GM19239 (cell line): ENCODE results near the gene WDPCP.
A peak's percentile ranks its signal among the peaks of the same experiment; 100 is the strongest.
"Not testable (repeated sequence)": the region's sequence is repeated elsewhere in the genome, so short reads cannot be mapped to it uniquely, and the experiment has no call there.

Experiments used
- DNase-seq: peaks from one replicate; pipeline ENCODE4 v3.0.0; 2011; ENCODE audit warnings: low spot score; ENCODE audit not compliant: insufficient read length
- FAIRE-seq: peaks from 2 replicates; lab custom pipeline; 2011; peaks lifted over from hg19 to GRCh38; lab: Jason Lieb, UNC

WDPCP gene

GRCh38 chr2:63163161-63163820 is 425.0 kb downstream of the WDPCP start:
- DNase-seq = no peak
- FAIRE-seq = no peak

DNA sequence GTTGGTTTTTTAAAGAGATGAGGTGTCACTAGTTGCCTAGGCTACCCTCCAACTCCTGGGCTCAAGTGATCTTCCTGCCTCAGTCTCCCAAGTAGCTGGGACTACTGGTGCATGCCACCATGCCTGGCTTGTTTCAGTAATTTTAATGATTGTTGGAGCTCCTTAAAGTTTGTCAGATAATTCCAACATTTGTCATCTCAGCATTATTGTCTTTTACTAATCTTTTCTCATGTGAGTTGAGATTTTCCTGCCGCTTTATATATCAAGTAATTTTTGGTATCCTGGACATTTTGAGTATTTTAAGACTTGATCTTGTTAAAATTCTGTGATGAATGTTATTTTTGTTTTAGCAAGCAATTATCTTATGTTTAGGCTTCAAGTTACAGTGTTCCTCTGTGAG is 429.0 kb downstream of the WDPCP start:
- no peak for DNase-seq
- no peak for FAIRE-seq

GRCh38 chr2:63136683-63137082 is 451.6 kb downstream of the WDPCP start:
- DNase-seq, FAIRE-seq: not testable (repeated sequence)

DNA sequence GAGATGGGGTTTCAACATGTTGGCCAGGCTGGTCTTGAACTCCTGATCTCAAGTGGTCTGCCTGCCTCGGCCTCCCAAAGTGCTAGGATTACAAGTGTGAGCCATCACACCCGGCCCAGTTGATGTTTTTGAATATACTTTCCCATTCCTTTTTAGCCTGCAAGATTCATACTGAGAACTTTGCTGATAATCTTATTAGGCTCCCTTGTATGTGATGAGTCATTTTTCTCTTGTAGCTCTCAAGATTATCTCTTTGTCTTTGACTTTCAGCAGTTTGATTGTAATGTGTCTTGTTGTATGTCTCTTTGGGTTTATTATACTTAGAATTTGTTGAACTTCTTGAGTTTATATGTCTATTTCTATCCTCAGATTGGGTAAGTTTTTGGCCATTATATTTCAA is 456.3 kb downstream of the WDPCP start:
- DNase-seq = no peak
- FAIRE-seq = no peak

- DNase-seq = no peak
- FAIRE-seq = no peak
Observed at GRCh38 chr2:63131196-63131595, 457.1 kb downstream of the WDPCP start.

DNA sequence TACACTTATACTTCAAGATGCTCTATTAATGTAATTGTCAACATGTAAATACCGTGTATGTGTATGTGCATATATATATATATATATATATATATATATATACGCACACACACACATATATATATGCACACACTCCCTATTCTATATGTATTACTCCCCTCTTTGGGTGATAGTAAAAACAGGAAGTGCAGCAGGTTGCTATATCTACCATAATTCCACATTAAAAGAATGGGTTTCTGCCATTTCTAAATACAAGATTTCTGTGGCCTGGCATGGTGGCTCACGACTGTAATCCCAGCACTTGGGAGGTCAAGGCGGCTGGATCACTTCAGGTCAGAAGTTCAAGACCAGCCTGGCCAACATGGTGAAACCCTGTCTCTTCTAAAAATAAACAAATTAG is 460.7 kb downstream of the WDPCP start:
- FAIRE-seq (no peak), DNase-seq (no peak)

- peak; percentile 42 for FAIRE-seq
- DNase-seq = peak; percentile 2
Observed at GRCh38 chr2:63124850-63125249, 463.4 kb downstream of the WDPCP start.

DNA sequence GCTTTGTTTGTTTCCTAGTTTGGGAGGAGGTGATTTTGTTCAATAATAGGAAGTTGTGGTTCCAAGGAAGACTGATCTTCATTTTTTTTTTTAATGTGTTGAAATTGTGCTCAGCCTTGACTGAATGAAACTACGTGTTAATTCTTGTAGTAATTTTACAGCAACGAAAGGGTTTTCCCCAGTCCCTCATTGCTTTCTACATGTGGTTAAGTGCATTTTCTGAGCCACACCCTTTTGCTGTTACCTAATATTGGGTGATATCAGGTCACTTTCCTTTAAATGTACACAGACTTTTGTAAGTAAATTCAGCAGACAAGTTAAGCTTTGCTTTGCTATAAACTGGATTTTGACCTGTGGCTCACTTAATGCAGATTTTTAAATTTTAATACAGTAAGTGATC is 464.1 kb downstream of the WDPCP start:
- FAIRE-seq (peak; percentile 66), DNase-seq (no peak)

- FAIRE-seq (no peak), DNase-seq (no peak)
Observed at GRCh38 chr2:63122921-63123320, 465.4 kb downstream of the WDPCP start.

- FAIRE-seq = no peak
Observed at GRCh38 chr2:63121055-63121834, 467.0 kb downstream of the WDPCP start.

GRCh38 chr2:63118821-63119220 is 469.5 kb downstream of the WDPCP start:
- FAIRE-seq = no peak

More at GRCh38 chr2:63121055-63121834, 467.0 kb downstream of the WDPCP start:
- DNase-seq = no peak

DNA sequence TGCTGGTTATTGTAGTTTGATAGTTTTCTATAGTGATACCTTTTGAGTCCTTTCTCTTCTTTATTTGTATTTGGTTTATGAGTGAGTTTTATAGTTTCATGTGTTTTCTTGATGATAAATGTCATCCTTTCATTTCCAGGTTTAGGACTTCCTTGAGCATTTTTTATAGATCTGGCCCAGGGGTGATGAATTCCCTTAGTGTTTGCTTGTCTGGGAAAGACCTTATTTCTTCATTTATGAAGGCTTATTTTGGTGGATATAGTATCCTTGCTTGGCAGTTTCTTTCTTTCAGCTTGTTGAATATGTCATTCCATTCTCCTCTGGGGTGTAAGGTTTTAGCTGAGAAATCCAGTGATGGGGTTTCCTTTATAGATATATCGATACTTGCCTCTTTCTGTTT is 483.8 kb downstream of the WDPCP start:
- DNase-seq (no peak), FAIRE-seq (no peak)

More at GRCh38 chr2:63118821-63119220, 469.5 kb downstream of the WDPCP start:
- DNase-seq = no peak

GRCh38 chr2:63101954-63102353 is 486.3 kb downstream of the WDPCP start:
- FAIRE-seq (no peak), DNase-seq (no peak)

- no peak for DNase-seq
- no peak for FAIRE-seq
Observed at GRCh38 chr2:63099032-63099431, 489.2 kb downstream of the WDPCP start.

DNA sequence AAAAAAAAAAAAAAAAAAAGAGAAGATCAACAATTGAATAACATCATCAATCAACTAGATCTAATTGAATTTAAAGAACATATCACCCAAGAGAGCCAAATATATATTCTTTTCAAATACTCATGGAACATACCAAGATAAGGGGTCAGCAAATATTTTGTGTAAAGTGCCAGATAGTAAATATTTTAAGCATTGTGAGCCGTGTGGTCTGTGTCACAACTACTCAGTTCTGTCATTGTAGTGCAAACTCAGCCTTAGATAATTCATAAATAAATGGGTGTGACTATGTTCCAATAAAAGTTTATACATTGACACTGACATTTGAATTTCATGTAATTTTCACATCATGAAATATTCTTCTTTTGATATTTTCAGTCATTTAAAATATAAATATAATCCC is 491.8 kb downstream of the WDPCP start:
- DNase-seq (no peak), FAIRE-seq (no peak)

DNA sequence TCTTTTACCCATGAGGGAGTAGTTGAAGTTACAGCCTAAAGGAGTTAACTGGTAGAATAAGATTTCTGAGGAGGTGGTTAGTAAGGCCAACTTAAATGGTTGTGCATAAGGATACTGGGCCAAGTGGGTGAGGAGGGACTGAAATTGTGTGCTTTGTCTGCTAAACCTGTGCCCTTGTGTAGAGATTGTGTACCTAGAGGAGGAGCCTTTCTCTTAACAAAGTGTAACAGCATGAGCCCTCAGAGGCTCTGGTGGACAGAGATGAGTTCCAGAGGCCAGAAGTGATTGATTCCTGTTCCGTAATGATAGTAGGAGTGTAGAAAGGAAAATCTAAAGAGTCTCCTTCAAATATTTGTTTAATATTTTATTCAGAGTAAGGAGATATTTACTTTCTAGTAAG is 494.8 kb downstream of the WDPCP start:
- DNase-seq = no peak
- FAIRE-seq = no peak

GRCh38 chr2:63092857-63093256 is 495.4 kb downstream of the WDPCP start:
- DNase-seq (no peak), FAIRE-seq (no peak)

DNA sequence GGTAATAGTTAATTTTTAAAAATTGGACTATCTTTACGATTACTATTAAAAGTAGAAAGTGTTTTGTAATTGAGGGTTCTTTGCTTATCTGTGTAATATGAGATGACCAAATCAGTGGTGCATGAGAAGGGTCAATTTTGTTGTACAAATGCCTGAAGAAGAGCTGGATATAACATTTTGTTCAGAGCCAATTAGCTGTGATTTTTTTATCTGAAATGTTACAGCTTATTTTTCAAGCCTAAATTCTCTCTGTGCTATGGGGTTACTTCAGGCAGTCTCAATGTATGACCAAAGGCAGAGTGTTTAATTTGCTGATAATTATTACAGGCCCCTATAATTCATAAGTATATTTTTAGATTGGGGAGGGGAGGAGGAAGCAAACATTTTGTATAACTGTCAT is 495.9 kb downstream of the WDPCP start:
- no peak for FAIRE-seq

GRCh38 chr2:63086687-63087086 is 501.6 kb downstream of the WDPCP start:
- DNase-seq (no peak), FAIRE-seq (no peak)

More for the DNA sequence above, 495.9 kb downstream of the WDPCP start:
- DNase-seq = no peak

DNA sequence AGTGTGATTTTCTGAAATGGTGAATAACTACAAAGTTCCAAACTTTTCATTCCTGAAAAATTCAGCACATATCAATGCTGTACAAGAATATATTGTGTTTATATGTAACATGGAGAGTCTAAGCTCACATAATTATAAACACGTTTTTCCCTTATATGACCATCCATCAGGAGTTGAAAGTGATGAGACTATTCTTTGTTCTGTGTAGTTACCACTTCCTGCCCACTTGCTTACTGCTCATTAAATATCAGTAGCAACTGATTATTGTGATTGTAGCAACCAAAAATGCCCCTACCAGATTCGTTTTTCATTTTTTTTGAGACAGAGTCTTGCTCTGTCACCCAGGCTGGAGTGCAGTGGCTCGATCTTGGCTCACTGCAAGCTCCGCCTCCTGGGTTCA is 506.9 kb downstream of the WDPCP start:
- DNase-seq (no peak), FAIRE-seq (no peak)

DNA sequence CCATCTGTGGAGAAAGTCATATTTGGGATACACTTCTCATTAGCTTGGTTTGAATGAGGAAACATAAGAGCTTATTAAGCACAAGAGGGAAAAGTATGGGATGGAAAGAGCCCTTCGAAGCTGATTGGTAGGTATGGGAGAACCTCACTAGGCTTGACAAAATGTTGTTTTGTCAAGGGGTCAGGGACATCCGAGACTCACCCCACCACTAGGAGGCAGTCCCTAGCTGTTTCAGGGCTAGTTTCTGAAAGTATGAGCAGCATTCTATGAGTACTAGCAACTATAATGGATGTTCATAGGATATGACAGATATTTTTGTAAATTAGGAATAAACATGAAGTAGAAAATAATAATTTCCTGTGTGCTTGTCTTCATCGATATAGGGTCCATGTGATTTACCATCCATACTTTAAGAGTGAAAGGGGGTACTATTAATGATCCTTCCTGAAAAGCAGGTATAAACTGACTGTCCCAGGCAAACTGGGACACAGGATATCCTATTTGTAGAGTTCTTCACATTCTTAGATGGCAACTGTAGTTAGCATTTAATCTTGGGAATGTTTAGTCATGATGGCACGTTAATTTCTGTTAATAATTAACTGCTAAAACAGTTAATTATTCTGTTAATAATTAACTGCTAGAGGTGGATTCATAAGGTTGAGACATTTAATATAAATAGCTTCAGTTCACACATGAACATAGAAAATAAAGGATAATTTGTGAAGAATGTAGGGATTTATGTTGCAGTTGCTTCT is 509.2 kb downstream of the WDPCP start:
- no peak for FAIRE-seq
- DNase-seq = no peak
